Naive thymus-derived CD4-positive, alpha-beta T cell (primary cell): ENCODE measurements around the gene ARHGAP1. TPM values are rescaled to one million over a fixed set of nuclear protein-coding genes. Genes with fewer than 3 reads are reported as not detected.

Source experiments
- ATAC-seq: fragments of 150-1000 bp; cut with Tn5 transposase; 2 replicates; pipeline ENCODE4 v1.10.0; 2021; ENCODE audit warnings: mild to moderate bottlenecking, moderate library complexity
- CTCF ChIA-PET: fragments of 350-600 bp; sonication (Branson Sonifier 250); formaldehyde crosslinking; loops from one replicate; lab custom pipeline; 2021; ENCODE audit warnings: antibody characterized with exemption; lab: Charles Lee
- POLR2A ChIA-PET: fragments of 350-600 bp; sonication (Branson Sonifier 250); formaldehyde crosslinking; loops from one replicate; lab custom pipeline; 2021; ENCODE audit warnings: antibody characterized with exemption, inconsistent platforms; lab: Charles Lee
- DNase-seq, 9 donors: peaks; one replicate each; pipeline versions ENCODE4 v3.0.0 to v3.0.0-alpha.2; 2020 to 2022; ENCODE audit warnings: mixed read lengths in 1 of 9
- H3K27ac ChIP-seq: one replicate; pipeline ENCODE4 v1.7.0; 2013; ENCODE audit warnings: mild to moderate bottlenecking, low read depth, low read length, moderate library complexity
- H3K27me3 ChIP-seq, 2 donors: one replicate each; pipeline ENCODE4 v1.7.0; 2013; ENCODE audit warnings: low read length in 2 of 2, mild to moderate bottlenecking in 2 of 2, moderate library complexity in 2 of 2; ENCODE audit not compliant: control insufficient read depth in 2 of 2, insufficient read depth in 2 of 2
- H3K36me3 ChIP-seq, 3 experiments: 1 replicate in 2 of 3; 2 replicates in 1 of 3; pipeline ENCODE4 v1.7.0; 2013; ENCODE audit warnings: low read length in 3 of 3, mild to moderate bottlenecking in 3 of 3, moderate library complexity in 1 of 3; ENCODE audit not compliant: insufficient read depth in 3 of 3, control insufficient read depth in 2 of 3
- H3K4me1 ChIP-seq, 2 donors: one replicate each; pipeline ENCODE4 v1.7.0; 2013; ENCODE audit warnings: low read length in 2 of 2, mild to moderate bottlenecking in 2 of 2, moderate library complexity in 1 of 2; ENCODE audit not compliant: control insufficient read depth in 2 of 2, insufficient read depth in 2 of 2
- H3K4me3 ChIP-seq: 2 replicates; pipeline ENCODE4 v1.7.0; 2013; ENCODE audit warnings: mild to moderate bottlenecking, low read length
- H3K9me3 ChIP-seq, 3 experiments: 1 replicate in 2 of 3; 2 replicates in 1 of 3; pipeline ENCODE4 v1.7.0; 2013; ENCODE audit warnings: low read length in 3 of 3; ENCODE audit not compliant: control insufficient read depth in 2 of 3
- H3K27ac Mint-ChIP-seq, 9 donors: one replicate each; pipeline ENCODE4 v1.8.0; 2020 to 2022; ENCODE audit warnings: mixed read lengths in 9 of 9, mild to moderate bottlenecking in 8 of 9, moderate library complexity in 5 of 9, inconsistent platforms in 2 of 9
- H3K27me3 Mint-ChIP-seq, 5 donors: one replicate each; pipeline ENCODE4 v1.8.0; 2021 to 2022; ENCODE audit warnings: mixed read lengths in 5 of 5, mild to moderate bottlenecking in 1 of 5
- H3K36me3 Mint-ChIP-seq, 5 donors: one replicate each; pipeline ENCODE4 v1.8.0; 2020 to 2022; ENCODE audit warnings: mixed read lengths in 5 of 5, mild to moderate bottlenecking in 3 of 5, inconsistent platforms in 1 of 5
- H3K4me1 Mint-ChIP-seq, 7 donors: one replicate each; pipeline ENCODE4 v1.8.0; 2020 to 2022; ENCODE audit warnings: mixed read lengths in 7 of 7, mild to moderate bottlenecking in 3 of 7, inconsistent platforms in 1 of 7
- H3K4me3 Mint-ChIP-seq, 10 donors: one replicate each; pipeline ENCODE4 v1.8.0; 2020 to 2022; ENCODE audit warnings: mild to moderate bottlenecking in 10 of 10, mixed read lengths in 10 of 10, moderate library complexity in 6 of 10, inconsistent platforms in 2 of 10
- H3K9me3 Mint-ChIP-seq, 11 donors: one replicate each; pipeline ENCODE4 v1.8.0; 2020 to 2022; ENCODE audit warnings: mixed read lengths in 11 of 11, mild to moderate bottlenecking in 4 of 11, inconsistent platforms in 1 of 11, moderate library complexity in 1 of 11
- intact Hi-C, 2 donors: fragments of 100-400 bp; cut with micrococcal nuclease; formaldehyde crosslinking; loops; one replicate each; pipeline ENCODE4 v1.15.1; 2023
- polyA plus RNA-seq, 2 donors: library from polyadenylated mRNA; unstranded; fragments of 300-500 nt; fragmentation: Illumina TruSeq; gene quantifications; one replicate each; pipeline ENCODE4 v1.2.3, GENCODE V29; 2021
- total RNA-seq, 6 experiments: library from RNA in 5 of 6; stranded (reverse) in 5 of 6; gene quantifications; 1 replicate in 5 of 6; 2 replicates in 1 of 6; pipeline ENCODE4 v1.2.3 and lab custom pipeline; 2021 to 2026

The ARHGAP1 gene
- total and polyA plus RNA-seq, 7 experiments from 2014 or later: 44.2 to 82.5 (median 64.6) TPM

DNA sequence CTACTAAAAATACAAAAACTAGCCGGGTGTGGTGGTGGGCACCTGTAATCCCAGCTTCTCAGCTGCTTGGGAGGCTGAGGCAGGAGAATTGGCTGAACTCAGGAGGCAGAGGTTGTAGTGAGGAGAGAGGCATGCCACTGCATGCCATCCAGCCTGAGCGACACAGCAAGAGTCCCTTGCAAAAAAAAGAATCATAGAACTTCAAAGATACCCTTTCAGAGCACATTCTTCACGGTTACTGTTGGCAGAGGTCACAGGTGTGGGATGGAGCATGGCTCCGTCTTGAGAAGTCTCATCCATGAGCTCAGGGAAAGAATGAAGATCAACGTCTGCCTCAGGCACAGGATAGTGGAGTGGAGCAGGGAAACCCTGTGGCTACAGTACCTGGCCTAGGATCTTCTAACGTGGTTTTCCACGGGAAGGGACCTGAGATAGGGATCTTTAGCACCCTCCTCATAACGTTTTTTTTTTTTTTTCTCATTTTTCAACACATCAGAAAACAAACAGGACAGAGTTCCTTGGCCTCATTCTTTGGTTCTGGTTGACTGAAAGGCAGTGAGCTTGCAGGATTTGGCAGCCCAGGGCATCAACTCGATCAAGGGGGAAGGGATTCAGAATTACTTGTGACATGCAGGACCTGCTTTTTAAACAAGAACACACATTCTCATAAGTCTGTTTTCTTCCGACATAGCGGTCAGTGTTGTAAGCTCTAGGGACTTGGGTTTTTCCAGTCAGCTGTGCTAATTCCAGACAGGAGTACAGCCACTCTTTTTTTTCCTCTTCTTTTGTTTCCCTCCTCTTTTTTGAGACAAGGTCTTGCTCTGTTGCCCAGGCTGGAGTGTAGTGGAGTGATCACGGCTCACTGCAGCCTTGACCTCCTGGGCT is 41.4 kb upstream of the ARHGAP1 start:
- ChIA-PET CTCF (no interaction called here), POLR2A (no interaction called here)
- no peak overlapping the region for H3K27ac ChIP-seq
- no peaks in the 10 kb centered on the region for H3K9me3 ChIP-seq
- no peaks in the 10 kb centered on the region for H3K4me1 ChIP-seq
- DNase-seq: no peak
- peaks cover 13 to 36% (median 19%) of the 10 kb centered on the region in 5 donors for H3K36me3 Mint-ChIP-seq
- H3K36me3 ChIP-seq: peaks cover 0 to 51% (median 3%) of the 10 kb centered on the region in 3 experiments
- H3K27ac Mint-ChIP-seq: peak overlapping the region in 4 of 9 donors; percentile 9 to 57 (median 32)
- H3K4me3 Mint-ChIP-seq: peak overlapping the region in 1 of 10 donors; percentile 14
- H3K9me3 Mint-ChIP-seq: peaks cover 0 to 2% (median 0%) of the 10 kb centered on the region in 11 donors
- intact Hi-C loops: no loop called here
- no peak for ATAC-seq
- no peaks in the 10 kb centered on the region for H3K27me3 Mint-ChIP-seq
- H3K4me3 ChIP-seq: no peak overlapping the region
- no peaks in the 10 kb centered on the region for H3K27me3 ChIP-seq
- H3K4me1 Mint-ChIP-seq: no peaks in the 10 kb centered on the region

DNA sequence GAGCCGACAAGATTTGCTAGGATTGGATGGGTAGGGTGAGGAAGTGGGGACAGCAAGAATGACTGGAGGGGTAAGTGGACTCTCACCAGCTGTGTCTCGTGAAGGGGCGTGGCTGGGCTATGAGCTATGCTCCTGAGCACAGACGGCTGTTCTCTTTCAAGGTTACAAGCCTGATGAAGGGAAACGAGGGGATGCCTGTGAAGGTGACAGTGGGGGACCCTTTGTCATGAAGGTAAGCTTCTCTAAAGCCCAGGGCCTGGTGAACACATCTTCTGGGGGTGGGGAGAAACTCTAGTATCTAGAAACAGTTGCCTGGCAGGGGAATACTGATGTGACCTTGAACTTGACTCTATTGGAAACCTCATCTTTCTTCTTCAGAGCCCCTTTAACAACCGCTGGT is 38.5 kb upstream of the ARHGAP1 start:
- no peak for ATAC-seq
- Mint-ChIP-seq H3K4me3 (no peak overlapping the region), H3K4me1 (no peaks in the 10 kb centered on the region), H3K27me3 (no peaks in the 10 kb centered on the region), H3K9me3 (peaks cover 0 to 2% (median 0%) of the 10 kb centered on the region in 11 donors), H3K36me3 (peaks cover 9 to 23% (median 14%) of the 10 kb centered on the region in 5 donors), H3K27ac (peak overlapping the region in 1 of 9 donors; percentile 38)
- Histone ChIP-seq H3K27ac (no peak overlapping the region), H3K27me3 (no peaks in the 10 kb centered on the region), H3K9me3 (no peaks in the 10 kb centered on the region), H3K4me3 (no peak overlapping the region), H3K36me3 (peaks cover 0 to 22% (median 0%) of the 10 kb centered on the region in 3 experiments), H3K4me1 (no peaks in the 10 kb centered on the region)
- intact Hi-C loops: no loop called here
- ChIA-PET CTCF (no interaction called here), POLR2A (no interaction called here)
- DNase-seq: no peak

DNA sequence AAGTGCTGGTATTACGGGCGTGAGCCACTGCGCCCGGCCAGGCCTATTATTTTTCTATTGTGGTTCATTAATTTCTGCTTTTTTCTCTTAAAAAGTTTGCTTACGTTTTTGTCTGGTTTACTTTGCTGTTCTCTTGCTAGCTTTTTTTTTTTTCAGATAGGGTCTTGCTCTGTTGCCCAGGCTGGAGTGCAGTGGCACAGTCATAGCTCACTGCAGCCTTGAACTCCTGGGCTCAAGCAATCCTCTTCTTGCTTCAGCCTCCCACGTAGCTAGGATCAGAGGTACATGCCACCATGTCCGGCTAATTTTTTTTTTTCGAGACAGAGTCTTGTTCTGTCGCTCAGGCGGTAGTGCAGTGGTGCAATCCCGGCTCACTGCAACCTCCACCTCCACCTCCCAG is 37.3 kb upstream of the ARHGAP1 start:
- DNase-seq (no peak), ATAC-seq (no peak)
- Histone ChIP-seq H3K4me3 (no peak overlapping the region), H3K27ac (no peak overlapping the region), H3K27me3 (no peaks in the 10 kb centered on the region), H3K36me3 (peaks cover 0 to 11% (median 0%) of the 10 kb centered on the region in 3 experiments), H3K9me3 (no peaks in the 10 kb centered on the region), H3K4me1 (no peaks in the 10 kb centered on the region)
- Mint-ChIP-seq H3K27me3 (no peaks in the 10 kb centered on the region), H3K9me3 (peaks cover 0 to 2% (median 0%) of the 10 kb centered on the region in 11 donors), H3K27ac (no peak overlapping the region), H3K4me1 (no peaks in the 10 kb centered on the region), H3K36me3 (peaks cover 3 to 16% (median 9%) of the 10 kb centered on the region in 5 donors), H3K4me3 (no peak overlapping the region)
- intact Hi-C loops: no loop called here
- POLR2A ChIA-PET: no interaction called here
- CTCF ChIA-PET: no interaction called here

DNA sequence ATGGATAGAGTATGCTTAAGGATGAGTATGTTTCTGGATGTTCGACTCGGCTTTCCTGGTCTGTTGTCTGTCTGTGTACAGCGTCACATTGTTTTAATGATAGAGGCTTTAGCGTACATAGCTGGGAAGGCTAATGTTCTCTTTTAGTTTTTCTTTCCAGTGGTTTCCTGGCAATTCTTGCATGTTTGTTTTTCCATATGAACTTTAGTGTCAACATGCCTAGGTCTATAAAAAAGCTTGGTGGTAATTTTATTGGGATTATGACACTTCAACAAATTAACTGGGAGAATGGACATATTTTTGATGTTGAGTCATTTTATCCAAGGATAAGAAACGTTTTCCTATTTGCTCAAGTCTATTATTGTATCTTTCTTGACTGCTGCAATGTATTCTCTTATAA is 36.2 kb upstream of the ARHGAP1 start:
- H3K4me1 ChIP-seq: no peaks in the 10 kb centered on the region
- DNase-seq: no peak
- no peaks in the 10 kb centered on the region for H3K9me3 ChIP-seq
- ChIA-PET CTCF (no interaction called here), POLR2A (no interaction called here)
- intact Hi-C loops: no loop called here
- no peaks in the 10 kb centered on the region for H3K27me3 ChIP-seq
- H3K4me3 ChIP-seq: no peak overlapping the region
- no peaks in the 10 kb centered on the region for H3K27me3 Mint-ChIP-seq
- ATAC-seq: no peak
- H3K27ac Mint-ChIP-seq: no peak overlapping the region
- H3K36me3 Mint-ChIP-seq: peaks cover 0 to 6% (median 1%) of the 10 kb centered on the region in 5 donors
- no peak overlapping the region for H3K27ac ChIP-seq
- H3K9me3 Mint-ChIP-seq: peaks cover 0 to 2% (median 0%) of the 10 kb centered on the region in 11 donors
- H3K4me3 Mint-ChIP-seq: no peak overlapping the region
- H3K36me3 ChIP-seq: peaks cover 0 to 1% (median 0%) of the 10 kb centered on the region in 3 experiments
- H3K4me1 Mint-ChIP-seq: no peaks in the 10 kb centered on the region

DNA sequence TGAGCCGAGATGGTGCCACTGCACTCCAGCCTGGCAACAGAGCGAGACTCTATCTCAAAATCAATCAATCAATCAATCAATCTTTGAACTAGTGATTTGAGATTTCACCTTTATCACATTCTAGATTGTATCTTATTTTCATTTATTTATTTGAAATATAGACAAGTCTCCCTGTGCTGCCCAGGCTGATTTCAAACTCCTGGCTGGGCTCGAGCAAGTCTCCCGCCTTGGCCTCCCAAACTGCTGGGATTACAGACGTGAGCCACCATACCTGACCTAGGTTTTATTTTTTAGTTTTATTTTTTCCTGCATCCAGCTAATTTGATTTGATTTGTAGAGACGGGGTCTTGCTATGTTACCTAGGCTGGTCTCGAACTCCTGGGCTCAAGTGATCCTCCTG is 35.7 kb upstream of the ARHGAP1 start:
- POLR2A ChIA-PET: no interaction called here

DNA sequence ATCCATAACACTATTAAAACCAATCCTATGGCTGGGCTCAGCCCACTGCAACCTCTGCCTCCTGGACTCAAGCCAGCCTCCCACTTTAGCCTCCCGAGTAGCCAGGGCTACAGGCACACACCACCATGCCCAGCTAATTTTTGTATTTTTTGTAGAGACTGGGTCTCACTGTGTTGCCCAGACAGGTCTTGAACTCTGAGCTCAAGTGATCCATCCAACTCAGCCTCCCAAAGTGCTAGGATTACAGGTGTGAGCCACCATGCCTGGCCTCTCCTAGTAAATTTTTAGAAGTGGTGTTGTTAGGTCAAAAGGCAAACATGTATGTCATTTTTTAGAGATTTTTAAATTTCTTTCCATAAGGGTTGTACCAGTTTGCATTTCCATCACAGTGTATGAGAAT is 32.8 kb upstream of the ARHGAP1 start:
- Mint-ChIP-seq H3K36me3 (no peaks in the 10 kb centered on the region), H3K4me3 (no peak overlapping the region), H3K9me3 (no peaks in the 10 kb centered on the region), H3K27ac (no peak overlapping the region), H3K27me3 (no peaks in the 10 kb centered on the region), H3K4me1 (no peaks in the 10 kb centered on the region)
- CTCF ChIA-PET: no interaction called here
- Histone ChIP-seq H3K4me3 (no peak overlapping the region), H3K9me3 (no peaks in the 10 kb centered on the region), H3K36me3 (no peaks in the 10 kb centered on the region), H3K4me1 (no peaks in the 10 kb centered on the region), H3K27ac (no peak overlapping the region), H3K27me3 (no peaks in the 10 kb centered on the region)
- no peak for ATAC-seq
- DNase-seq: no peak
- POLR2A ChIA-PET: no interaction called here
- intact Hi-C loops: no loop called here

More for the DNA sequence above, 35.7 kb upstream of the ARHGAP1 start:
- H3K9me3 ChIP-seq: no peaks in the 10 kb centered on the region
- H3K4me3 ChIP-seq: no peak overlapping the region
- Mint-ChIP-seq H3K36me3 (peaks cover 0 to 3% (median 0%) of the 10 kb centered on the region in 5 donors), H3K4me3 (no peak overlapping the region), H3K9me3 (peaks cover 0 to 2% (median 0%) of the 10 kb centered on the region in 11 donors), H3K4me1 (no peaks in the 10 kb centered on the region), H3K27ac (no peak overlapping the region), H3K27me3 (no peaks in the 10 kb centered on the region)
- no peaks in the 10 kb centered on the region for H3K27me3 ChIP-seq
- no peak for ATAC-seq
- intact Hi-C loops: no loop called here
- CTCF ChIA-PET: no interaction called here
- DNase-seq: no peak
- H3K27ac ChIP-seq: no peak overlapping the region
- H3K36me3 ChIP-seq: no peaks in the 10 kb centered on the region
- H3K4me1 ChIP-seq: no peaks in the 10 kb centered on the region

DNA sequence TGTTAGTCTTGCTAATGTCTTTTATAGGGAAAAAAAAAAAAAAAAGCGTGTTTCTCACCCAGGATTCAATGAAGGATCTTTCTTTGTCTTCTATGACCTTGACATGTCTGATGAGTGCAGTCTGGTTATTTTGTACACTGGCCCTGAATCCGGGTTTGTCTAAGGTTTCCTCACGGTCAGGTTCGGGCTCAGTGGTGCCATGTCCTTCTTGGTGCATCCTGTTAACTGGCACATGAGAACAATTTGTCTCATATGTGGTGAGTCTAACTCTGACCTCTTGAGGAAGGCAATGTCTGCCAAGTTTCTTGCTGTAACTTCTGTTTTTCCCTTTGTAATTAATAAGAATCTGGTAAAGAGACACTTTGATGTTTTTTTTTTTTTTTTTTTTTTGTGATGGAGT is 31.1 kb upstream of the ARHGAP1 start:
- H3K27ac Mint-ChIP-seq: no peak overlapping the region
- no peaks in the 10 kb centered on the region for H3K36me3 Mint-ChIP-seq
- ChIA-PET CTCF (no interaction called here), POLR2A (no interaction called here)
- no peaks in the 10 kb centered on the region for H3K27me3 Mint-ChIP-seq
- no peak for ATAC-seq
- Histone ChIP-seq H3K36me3 (no peaks in the 10 kb centered on the region), H3K9me3 (no peaks in the 10 kb centered on the region), H3K27ac (no peak overlapping the region), H3K4me3 (no peak overlapping the region), H3K4me1 (no peaks in the 10 kb centered on the region), H3K27me3 (no peaks in the 10 kb centered on the region)
- H3K4me1 Mint-ChIP-seq: no peaks in the 10 kb centered on the region
- intact Hi-C loops: no loop called here
- DNase-seq: no peak
- no peak overlapping the region for H3K4me3 Mint-ChIP-seq
- H3K9me3 Mint-ChIP-seq: no peaks in the 10 kb centered on the region
